ENCODE data around the gene TPPP.

Gene TPPP

DNA sequence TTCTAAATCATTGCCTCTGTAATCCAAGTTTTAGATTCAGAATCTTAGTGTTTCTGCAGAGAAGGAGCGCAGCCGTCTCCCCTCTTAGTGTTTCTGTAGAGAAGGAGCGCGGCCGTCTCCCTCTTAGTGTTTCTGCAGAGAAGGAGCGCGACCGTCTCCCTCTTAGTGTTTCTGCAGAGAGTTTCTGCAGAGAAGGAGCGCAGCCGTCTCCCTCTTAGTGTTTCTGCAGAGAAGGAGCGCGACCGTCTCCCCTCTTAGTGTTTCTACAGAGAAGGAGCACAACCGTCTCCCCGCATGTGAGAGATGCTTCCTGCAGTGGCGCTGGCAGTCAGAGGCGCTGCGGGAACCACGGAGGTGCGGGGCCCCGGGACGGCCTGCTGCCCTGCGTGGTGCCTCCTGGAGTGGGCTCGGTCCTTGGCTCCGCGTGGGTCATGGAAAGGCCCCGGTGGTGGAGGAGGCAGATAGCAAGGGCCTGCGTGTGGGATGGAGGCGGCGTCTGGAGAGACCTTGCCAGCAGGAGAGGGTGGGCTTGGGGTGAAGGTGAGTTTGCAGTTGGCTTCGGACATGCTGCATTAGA lies 70.1 kb downstream of the TPPP start:
- no peak for DNase-seq

GRCh38 chr5:622359-622758 lies 70.8 kb downstream of the TPPP start:
- no peak for DNase-seq

DNA sequence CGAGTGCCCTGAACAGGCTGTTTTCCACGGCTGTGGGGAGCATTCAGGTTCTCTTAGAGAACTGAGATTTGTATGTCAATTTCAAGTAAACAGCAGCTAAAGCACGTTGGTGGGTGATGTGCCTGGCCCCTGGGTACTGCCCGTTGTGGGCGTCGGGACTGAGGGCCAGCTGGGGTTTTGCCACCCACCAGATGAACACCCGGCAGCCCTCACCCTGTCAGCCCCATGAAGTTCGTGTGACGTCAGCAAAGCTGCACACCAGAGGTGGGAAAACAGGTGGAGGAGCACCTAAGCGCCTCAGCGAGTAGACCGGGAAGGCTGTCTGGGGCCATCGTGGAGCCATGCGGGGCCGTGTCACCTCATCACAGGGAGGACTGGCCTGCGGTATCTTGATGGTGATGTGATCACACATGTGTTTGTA lies 71.8 kb downstream of the TPPP start:
- no peak for DNase-seq

- DNase-seq = no peak
Observed at GRCh38 chr5:620586-621180, 72.5 kb downstream of the TPPP start.

GRCh38 chr5:620152-620551 lies 73.0 kb downstream of the TPPP start:
- no peak for DNase-seq

DNA sequence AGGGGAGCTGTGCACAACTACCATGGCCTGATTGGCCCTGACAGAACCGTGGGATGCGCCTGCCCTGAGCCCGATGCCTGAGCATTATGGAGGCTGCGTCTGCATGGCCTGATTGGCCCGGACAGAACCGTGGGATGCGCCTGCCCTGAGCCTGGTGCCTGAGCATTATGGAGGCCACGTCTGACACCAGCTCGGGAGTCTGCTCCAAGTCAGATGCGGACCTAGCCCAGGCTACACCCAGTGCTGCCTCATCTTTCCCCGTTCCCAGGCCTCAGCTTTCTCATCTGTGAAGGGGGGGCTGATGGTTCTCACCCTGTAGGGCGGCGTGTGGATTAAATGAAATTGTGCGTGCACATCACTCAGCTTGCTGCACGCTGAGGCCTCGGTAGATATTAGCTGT lies 73.7 kb downstream of the TPPP start:
- DNase-seq = no peak

GRCh38 chr5:618450-618849 lies 74.7 kb downstream of the TPPP start:
- no peak for DNase-seq

DNA sequence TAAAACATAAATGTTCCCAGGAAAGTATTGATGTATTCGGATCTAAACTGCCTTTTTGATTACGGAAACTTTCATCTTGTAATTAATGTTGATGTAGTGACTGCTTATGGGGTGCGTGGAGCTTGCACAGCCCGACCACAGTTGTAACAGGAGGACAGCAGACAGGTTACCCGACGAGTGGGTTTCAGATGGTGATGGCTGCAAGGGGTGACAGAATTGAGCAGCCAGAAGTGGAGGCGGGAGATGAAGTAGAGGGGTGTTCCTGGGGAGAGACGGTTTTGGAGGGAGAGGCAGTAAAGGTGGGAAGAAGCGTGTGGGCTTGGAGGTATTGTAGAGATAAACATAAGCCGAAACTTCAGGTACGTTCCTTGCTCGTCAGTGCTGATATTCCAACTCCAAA lies 75.3 kb downstream of the TPPP start:
- no peak for DNase-seq

- no peak for DNase-seq
Observed at GRCh38 chr5:616484-617039, 76.6 kb downstream of the TPPP start.

DNA sequence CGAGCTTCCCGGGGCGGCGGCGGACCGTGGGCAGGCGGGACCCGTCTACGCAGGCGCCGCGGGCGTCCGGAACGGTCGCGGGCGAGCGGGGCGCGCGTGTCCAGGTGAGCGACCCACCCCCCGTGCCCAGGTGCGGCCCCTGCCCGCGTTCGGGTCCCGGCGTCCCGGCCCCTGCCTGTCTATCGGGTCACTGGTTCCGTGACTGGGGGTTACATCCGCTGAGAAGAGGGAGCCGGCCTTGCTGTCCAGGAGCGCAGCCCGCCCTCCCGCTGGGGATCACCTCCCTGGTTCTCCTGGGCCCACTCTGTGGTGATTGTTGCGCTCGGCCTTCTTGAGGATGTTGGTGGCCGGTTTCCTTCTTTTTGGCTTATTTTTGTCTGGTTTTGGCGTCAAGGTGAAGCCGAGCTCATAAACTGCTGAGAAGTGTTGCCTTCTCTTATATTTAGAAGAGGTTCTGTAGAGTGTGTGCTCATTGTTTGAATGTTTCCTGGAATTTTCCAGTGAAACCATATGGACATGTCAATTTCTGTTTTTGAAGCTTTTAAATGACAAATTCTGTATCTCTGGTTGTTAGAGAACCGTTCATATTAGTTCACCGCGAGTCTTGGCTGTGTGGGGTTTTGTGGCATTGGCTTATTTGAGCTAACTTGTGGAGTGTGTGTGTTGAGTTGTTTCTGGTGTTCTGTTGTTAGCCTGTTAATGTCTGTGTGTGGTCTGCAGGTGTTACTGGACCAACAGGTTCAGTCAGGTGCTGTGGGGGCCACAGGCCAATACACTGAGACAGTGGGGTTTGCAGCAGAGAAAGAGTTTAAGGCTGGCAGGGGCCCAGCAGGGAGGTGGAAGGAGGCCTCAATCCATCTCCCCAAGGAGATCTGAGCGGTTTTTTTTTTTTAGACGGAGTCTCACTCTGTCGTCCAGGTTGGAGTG lies 80.4 kb downstream of the TPPP start:
- no peak for DNase-seq

DNA sequence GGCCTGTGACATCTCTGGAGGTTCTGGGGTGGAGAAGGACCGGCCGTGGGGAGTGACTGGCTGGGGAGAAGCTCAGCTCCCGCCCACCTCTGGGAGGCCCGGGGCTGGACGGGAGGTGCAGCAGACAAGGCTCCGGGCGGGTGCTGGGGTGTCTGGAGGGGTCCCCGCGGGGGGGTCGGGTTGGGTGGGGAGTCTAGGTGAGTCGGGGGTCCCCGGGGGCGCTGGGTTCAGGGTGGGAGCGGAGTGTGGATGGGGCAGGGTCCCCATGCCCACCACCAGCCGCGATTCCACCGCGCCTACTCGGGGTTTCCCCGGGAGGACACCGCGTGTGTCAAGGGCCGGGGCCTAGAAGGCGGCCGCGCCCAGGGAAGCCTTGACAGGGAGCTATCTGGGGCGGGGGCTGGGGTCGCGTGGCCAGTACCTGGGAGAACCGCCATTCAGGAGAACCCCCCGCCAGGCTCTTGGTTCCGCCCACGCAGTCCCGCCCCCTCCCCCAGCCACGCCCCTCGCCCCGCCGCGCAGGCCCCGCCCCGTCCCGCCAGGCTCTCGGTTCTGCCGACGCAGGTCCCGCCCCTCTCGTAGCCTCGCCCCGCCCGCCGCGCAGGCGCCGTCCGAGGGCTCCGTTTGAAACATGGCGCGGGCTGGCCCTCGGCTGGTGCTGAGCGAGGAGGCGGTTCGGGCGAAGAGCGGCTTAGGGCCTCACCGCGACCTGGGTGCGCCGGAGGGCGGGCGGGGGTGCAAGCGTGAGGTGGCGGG lies 81.2 kb downstream of the TPPP start, which contains the start of gene CEP72:
Gene CEP72 (plus strand): TSS at position 610 of the 756 bp plus-strand sequence. CDS start 22 bp downstream, at position 632.
- DNase-seq = no peak

DNA sequence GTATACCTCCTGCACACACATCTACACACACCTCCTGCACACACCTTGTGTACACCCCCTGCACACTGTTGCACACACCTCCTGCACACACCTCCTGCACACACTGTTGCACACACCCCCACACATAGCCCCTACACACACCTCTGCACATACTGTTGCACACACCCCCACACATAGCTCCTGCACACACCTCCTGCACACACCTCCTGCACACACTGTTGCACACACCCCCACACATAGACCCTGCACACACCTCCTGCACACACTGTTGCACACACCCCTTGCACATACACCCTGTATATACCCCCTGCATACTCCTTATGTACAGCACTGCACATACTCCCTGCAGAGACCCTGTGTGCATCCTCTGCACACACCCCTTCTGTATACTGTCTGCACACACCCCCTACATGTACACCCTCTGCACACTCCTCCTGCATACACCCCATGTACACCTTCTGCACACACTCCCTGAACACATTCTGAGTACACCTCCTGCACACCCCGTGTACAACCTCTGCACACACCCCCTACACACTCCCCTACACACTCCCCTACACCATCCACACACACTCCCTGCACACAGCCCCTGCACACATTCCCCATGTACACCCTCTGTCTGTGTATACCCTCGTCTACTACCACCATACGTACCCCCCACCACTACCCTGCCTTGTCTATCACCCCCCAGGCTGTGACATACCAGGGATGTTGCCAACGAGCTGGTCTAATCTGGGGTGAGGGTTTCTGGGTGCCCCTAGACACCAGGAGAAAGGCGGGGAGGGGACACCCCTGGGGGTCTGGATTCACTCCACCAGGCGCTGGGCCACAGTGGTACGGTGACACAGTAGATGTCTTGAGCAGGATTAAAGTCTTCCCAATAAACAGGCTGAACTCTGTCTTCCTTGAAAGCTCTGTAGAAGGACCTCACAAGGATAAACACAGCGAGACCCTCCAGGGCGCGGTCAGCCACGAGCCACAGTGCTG lies 82.1 kb downstream of the TPPP start:
- DNase-seq = no peak

DNA sequence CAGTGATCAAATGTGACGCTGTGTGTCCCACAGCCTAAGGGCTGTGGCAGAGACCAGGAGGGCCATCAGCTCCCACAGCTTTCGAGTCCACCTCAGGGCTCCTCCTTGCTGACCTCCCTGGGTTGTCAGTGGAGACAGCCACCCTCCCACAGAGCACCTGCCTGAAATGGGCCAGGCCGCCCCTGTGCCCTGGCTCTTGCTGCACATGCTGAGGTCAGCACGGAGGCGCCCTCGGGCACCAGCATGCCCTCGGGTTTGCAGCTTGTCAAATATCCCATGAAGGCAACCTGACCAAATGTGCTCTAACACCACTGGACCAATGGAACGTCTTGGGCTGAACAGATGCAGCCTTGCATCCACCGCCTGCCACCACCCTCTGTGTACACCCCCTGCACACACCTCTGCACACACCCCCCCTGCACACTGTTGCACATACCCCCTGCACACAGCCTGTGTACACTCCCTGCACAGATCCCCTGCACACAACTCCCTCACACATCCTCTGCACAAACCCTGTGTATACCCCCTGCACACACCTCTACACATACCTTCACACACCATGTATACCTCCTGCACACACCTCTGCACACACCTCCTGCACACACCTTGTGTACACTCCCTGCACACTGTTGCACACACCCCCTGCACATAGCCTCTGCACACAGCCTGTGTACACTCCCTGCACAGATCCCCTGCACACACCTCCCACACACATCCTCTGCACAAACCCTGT lies 83.0 kb downstream of the TPPP start:
- DNase-seq = no peak
